Measurements from ENCODE around the gene FNBP1.

- TF ChIP-seq, protein P1, sequence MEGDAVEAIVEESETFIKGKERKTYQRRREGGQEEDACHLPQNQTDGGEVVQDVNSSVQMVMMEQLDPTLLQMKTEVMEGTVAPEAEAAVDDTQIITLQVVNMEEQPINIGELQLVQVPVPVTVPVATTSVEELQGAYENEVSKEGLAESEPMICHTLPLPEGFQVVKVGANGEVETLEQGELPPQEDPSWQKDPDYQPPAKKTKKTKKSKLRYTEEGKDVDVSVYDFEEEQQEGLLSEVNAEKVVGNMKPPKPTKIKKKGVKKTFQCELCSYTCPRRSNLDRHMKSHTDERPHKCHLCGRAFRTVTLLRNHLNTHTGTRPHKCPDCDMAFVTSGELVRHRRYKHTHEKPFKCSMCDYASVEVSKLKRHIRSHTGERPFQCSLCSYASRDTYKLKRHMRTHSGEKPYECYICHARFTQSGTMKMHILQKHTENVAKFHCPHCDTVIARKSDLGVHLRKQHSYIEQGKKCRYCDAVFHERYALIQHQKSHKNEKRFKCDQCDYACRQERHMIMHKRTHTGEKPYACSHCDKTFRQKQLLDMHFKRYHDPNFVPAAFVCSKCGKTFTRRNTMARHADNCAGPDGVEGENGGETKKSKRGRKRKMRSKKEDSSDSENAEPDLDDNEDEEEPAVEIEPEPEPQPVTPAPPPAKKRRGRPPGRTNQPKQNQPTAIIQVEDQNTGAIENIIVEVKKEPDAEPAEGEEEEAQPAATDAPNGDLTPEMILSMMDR (IDR thresholded peaks at IDR 0.05; ENCODE audit: low read length) = no peak
- TF ChIP-seq EZH2phosphoT487 (IDR thresholded peaks at IDR 0.05; ENCODE audit: low read length) (no peak), EZH2 (optimal IDR thresholded peaks at IDR 0.05; ENCODE audit: low read depth, low read length) (no peak)
These were observed 35.6 kb upstream of the FNBP1 start for GRCh38 chr9:130078547-130078946.
